Sigmoid colon (tissue), 7 donors: ENCODE results near the gene PCMT1. TPM values are rescaled to one million over a fixed set of nuclear protein-coding genes. Genes with fewer than 3 reads are reported as not detected.
A peak's percentile ranks its signal among the peaks of the same experiment; 100 is the strongest.
"Not testable (repeated sequence)": the region's sequence is repeated elsewhere in the genome, so short reads cannot be mapped to it uniquely, and the experiment has no call there.

ENCODE experiments used
- DNase-seq: peaks from one replicate; pipeline ENCODE4 v3.0.0-alpha.2; 2019
- H3K27ac ChIP-seq, 4 donors: fragments of 200-600 bp; sonication (generic); one replicate each; pipeline ENCODE4 v1.5.1; 2016 to 2019; ENCODE audit warnings: mild to moderate bottlenecking in 1 of 4
- H3K27me3 ChIP-seq, 3 donors: fragments of 200-600 bp; sonication (generic); one replicate each; pipeline ENCODE4 v1.5.1; 2019; ENCODE audit warnings: mild to moderate bottlenecking in 1 of 3
- H3K36me3 ChIP-seq, 4 donors: fragments of 200-600 bp; sonication (generic); one replicate each; pipeline ENCODE4 v1.5.1; 2016 to 2019
- H3K4me1 ChIP-seq, 4 donors: fragments of 200-600 bp; sonication (generic); one replicate each; pipeline ENCODE4 v1.5.1; 2017 to 2019
- H3K4me3 ChIP-seq, 4 donors: fragments of 200-600 bp; sonication (generic); one replicate each; pipeline ENCODE4 v1.5.1; 2017 to 2019; ENCODE audit warnings: mild to moderate bottlenecking in 2 of 4, moderate library complexity in 1 of 4
- H3K9me3 ChIP-seq, 4 donors: fragments of 200-600 bp in 3 of 4; sonication (generic) in 3 of 4; one replicate each; pipeline versions ENCODE4 v1.5.1 to v1.6.1; 2013 to 2019
- EP300 ChIP-seq, 4 donors: sonication (generic); formaldehyde crosslinking; IDR thresholded peaks; one replicate each; pipeline ENCODE4 v1.6.1; 2017; ENCODE audit warnings: antibody characterized with exemption in 4 of 4
- POLR2A ChIP-seq, 2 donors: fragments of 450-650 bp; IDR thresholded peaks; one replicate each; pipeline ENCODE4 v1.6.1; 2016; ENCODE audit warnings: antibody characterized with exemption in 2 of 2, mild to moderate bottlenecking in 2 of 2, moderate library complexity in 2 of 2
- POLR2AphosphoS5 ChIP-seq, 4 donors: sonication (generic); formaldehyde crosslinking; IDR thresholded peaks; one replicate each; pipeline ENCODE4 v1.6.1; 2017; ENCODE audit warnings: antibody characterized with exemption in 4 of 4
- WGBS, 2 donors: extraction: QIAGEN DNeasy Blood & Tissue Kit; methylation state at CpG; one replicate each; pipeline ENCODE4 v1.1.7; 2013; 5-methylcytosine and 5-hydroxymethylcytosine counted together
- intact Hi-C: fragments of 100-400 bp; cut with DNase I; formaldehyde crosslinking; loops from one replicate; pipeline ENCODE4 v1.15.1; 2023
- polyA plus RNA-seq, 3 donors: library from polyadenylated mRNA; stranded (reverse); fragments of 200-250 nt; gene quantifications; one replicate each; pipeline ENCODE4 v1.2.3, GENCODE V29; 2013
- total RNA-seq, 4 donors: library from RNA; depleted of rRNA; stranded (reverse); fragments of >200 nt; gene quantifications; one replicate each; pipeline ENCODE4 v1.1.0, GENCODE V29; 2016
- TF ChIP-seq, protein P1 (sequence below), 4 experiments: fragments of 450-650 bp in 3 of 4; fragments of 200-600 bp in 1 of 4; IDR thresholded peaks; one replicate each; pipeline ENCODE4 v1.5.1; 2016 to 2019; ENCODE audit warnings: antibody characterized with exemption in 4 of 4, mild to moderate bottlenecking in 3 of 4, moderate library complexity in 2 of 4
- donor health status: healthy with polysubstance abuse.
- donor health status: Bipolar disorder and iron deficiency.
- donor health status: healthy.

PCMT1 gene
- total and polyA plus RNA-seq, 7 donors, result 33.0 to 117 (median 74.0) TPM

DNA sequence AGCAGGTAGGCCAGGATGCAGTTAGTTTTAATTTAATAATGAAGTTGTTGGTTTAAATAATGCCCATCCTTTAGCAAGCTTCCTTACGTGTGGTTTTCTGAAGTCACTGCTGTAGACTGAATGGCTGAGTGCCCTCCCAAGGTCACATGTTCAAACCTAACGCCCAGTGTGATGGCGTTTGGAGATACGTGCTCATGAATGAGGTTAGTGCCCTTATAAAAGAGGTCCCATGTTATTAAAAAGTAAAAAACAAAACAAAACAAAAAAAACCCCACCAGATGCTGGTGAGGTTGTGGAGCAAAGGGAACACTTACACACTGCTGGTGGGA lies 98.4 kb downstream of the PCMT1 start:
- intact Hi-C loops, result no loop called here
- Histone ChIP-seq H3K27me3 (no peaks in the 10 kb centered on the region), H3K36me3 (peaks cover 0 to under 1% (median 0%) of the 10 kb centered on the region in 4 donors), H3K4me3 (no peak overlapping the region), H3K27ac (peak overlapping the region in 3 of 4 donors; percentile 65 to 82 (median 68)), H3K9me3 (no peaks in the 10 kb centered on the region), H3K4me1 (peaks cover 0 to 25% (median 21%) of the 10 kb centered on the region in 4 donors)
- 49 to 71% methylated on average over 4 of the region's 4 CpGs for WGBS, 2 donors
- TF ChIP-seq POLR2A (IDR thresholded peaks at IDR 0.05) (no peak), POLR2AphosphoS5 (IDR thresholded peaks at IDR 0.05) (no peak), EP300 (IDR thresholded peaks at IDR 0.05) (no peak)
- TF ChIP-seq, protein P1, sequence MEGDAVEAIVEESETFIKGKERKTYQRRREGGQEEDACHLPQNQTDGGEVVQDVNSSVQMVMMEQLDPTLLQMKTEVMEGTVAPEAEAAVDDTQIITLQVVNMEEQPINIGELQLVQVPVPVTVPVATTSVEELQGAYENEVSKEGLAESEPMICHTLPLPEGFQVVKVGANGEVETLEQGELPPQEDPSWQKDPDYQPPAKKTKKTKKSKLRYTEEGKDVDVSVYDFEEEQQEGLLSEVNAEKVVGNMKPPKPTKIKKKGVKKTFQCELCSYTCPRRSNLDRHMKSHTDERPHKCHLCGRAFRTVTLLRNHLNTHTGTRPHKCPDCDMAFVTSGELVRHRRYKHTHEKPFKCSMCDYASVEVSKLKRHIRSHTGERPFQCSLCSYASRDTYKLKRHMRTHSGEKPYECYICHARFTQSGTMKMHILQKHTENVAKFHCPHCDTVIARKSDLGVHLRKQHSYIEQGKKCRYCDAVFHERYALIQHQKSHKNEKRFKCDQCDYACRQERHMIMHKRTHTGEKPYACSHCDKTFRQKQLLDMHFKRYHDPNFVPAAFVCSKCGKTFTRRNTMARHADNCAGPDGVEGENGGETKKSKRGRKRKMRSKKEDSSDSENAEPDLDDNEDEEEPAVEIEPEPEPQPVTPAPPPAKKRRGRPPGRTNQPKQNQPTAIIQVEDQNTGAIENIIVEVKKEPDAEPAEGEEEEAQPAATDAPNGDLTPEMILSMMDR (IDR thresholded peaks at IDR 0.05), result no peak
- DNase-seq, result no peak

DNA sequence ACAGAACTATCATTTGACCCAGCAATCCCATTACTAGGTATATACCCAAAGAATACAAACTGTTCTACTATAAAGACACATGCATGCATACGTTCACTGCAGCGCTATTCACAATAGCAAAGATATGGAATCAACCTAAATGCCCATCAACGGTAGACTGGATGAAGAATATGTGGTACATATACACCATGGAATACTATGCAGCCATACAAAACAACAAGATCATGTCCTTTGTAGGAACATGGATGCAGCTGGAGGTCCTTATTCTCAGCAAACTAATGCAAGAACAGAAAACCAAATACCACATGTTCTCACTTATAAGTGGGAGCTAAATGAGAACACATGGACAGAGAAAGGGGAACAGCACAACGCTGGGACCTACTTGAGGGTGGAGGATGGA lies 98.8 kb downstream of the PCMT1 start:
- H3K27me3 ChIP-seq, H3K9me3 ChIP-seq, H3K4me3 ChIP-seq, H3K36me3 ChIP-seq, intact Hi-C loops, DNase-seq: not testable (repeated sequence)
- 70 to 80% methylated on average over 4 of the region's 4 CpGs for WGBS, 2 donors
- Histone ChIP-seq H3K4me1 (peaks cover 0 to 25% (median 21%) of the 10 kb centered on the region in 4 donors), H3K27ac (peak overlapping the region in 1 of 4 donors; percentile 82)

DNA sequence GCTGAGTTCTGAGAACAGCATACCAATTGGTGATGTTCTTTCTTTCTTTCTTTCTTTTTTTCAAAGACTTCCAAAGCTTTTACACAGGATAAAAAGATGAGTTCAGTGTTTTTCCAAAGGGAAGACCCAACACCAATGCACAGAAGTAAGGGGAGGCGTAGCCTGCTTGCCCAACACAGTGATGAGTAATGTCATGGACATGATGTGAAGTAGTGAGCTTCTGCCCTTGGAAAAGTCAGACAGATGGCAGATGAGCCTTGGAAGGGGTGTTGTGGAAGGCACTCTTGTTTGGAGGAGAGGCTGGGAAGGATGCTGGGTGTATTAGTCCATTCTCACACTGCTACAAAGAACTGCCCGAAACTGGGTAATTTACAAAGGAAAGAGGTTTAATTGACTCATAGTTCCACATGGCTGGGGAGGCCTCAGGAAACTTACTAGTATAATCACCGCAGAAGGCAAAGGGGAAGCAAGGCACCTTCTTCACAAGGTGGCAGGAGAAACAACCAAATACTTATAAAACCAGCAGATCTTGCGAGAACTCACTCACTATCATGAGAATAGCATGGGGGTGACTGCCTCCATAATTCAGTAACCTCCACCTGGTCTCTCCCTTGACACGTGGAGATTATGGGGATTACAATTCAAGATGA lies 102.0 kb downstream of the PCMT1 start:
- Histone ChIP-seq H3K9me3 (no peaks in the 10 kb centered on the region), H3K27me3 (no peaks in the 10 kb centered on the region), H3K4me3 (no peak overlapping the region), H3K36me3 (no peaks in the 10 kb centered on the region), H3K27ac (no peak overlapping the region), H3K4me1 (peaks cover 0 to 25% (median 14%) of the 10 kb centered on the region in 4 donors)
- no peak for DNase-seq
- 73 to 78% methylated on average over 5 of the region's 5 CpGs for WGBS, 2 donors
- intact Hi-C loops, result no loop called here
- TF ChIP-seq POLR2A (IDR thresholded peaks at IDR 0.05) (no peak), EP300 (IDR thresholded peaks at IDR 0.05) (no peak), POLR2AphosphoS5 (IDR thresholded peaks at IDR 0.05) (no peak)
- TF ChIP-seq, protein P1 (IDR thresholded peaks at IDR 0.05), result no peak

DNA sequence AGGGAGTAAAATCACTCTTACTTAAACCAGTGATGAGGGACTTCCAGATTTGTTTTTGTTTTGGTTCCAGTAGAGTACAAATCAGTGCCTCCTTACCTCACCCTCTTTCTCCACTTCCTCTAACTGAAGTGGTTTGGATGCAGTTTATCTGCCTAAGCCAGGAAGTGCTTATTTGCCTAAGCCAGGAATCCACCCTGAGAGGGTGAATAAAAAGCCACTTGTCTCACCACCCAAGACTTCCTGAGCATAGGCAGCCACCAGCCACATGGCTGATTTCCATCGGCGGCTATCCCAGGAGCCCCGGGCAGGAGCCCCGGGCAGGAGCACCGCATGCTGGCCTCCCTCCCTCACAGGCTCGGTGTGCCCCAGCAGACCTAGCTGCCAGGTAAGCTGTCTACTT lies 102.6 kb downstream of the PCMT1 start:
- Histone ChIP-seq H3K9me3 (no peaks in the 10 kb centered on the region), H3K27me3 (no peaks in the 10 kb centered on the region), H3K27ac (no peak overlapping the region), H3K36me3 (no peaks in the 10 kb centered on the region), H3K4me3 (no peak overlapping the region), H3K4me1 (peaks cover 0 to 19% (median 8%) of the 10 kb centered on the region in 4 donors)
- intact Hi-C loops, result no loop called here
- TF ChIP-seq POLR2AphosphoS5 (IDR thresholded peaks at IDR 0.05) (no peak), POLR2A (IDR thresholded peaks at IDR 0.05) (no peak), EP300 (IDR thresholded peaks at IDR 0.05) (no peak)
- TF ChIP-seq, protein P1 (IDR thresholded peaks at IDR 0.05), result no peak
- WGBS, 2 donors, result 22 to 25% methylated on average over 6 of the region's 6 CpGs
- no peak for DNase-seq

DNA sequence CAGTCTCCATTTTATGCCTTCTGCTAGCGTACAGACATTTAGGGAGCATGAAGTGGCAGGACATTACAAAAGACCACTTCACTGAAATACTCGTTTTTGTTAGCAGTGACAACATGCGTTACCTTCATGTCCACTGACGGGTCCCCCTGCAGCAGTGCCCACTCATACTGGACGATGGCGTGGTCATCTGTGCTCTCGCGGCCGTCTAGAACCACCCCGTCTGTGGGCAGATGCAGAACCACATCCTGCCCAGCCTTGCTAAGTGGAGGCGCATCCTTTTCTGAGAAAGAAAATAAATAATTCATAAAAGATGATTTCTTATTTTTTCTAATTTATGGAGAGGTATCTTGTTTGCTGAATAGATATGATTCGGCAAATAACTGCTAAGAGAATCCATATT lies 103.3 kb downstream of the PCMT1 start:
- H3K9me3 ChIP-seq, result no peaks in the 10 kb centered on the region
- no peaks in the 10 kb centered on the region for H3K36me3 ChIP-seq
- H3K4me1 ChIP-seq, result peaks cover 0 to 13% (median 5%) of the 10 kb centered on the region in 4 donors
- WGBS, 2 donors, result 74 to 91% methylated on average over 12 of the region's 12 CpGs
- no peak for TF ChIP-seq EP300 (IDR thresholded peaks at IDR 0.05)
- TF ChIP-seq, protein P1 (IDR thresholded peaks at IDR 0.05), result no peak
- TF ChIP-seq POLR2AphosphoS5 (IDR thresholded peaks at IDR 0.05), result no peak
- no peak for TF ChIP-seq POLR2A (IDR thresholded peaks at IDR 0.05)
- intact Hi-C loops, result no loop called here
- no peak overlapping the region for H3K27ac ChIP-seq
- H3K27me3 ChIP-seq, result no peaks in the 10 kb centered on the region
- DNase-seq, result no peak
- no peak overlapping the region for H3K4me3 ChIP-seq

DNA sequence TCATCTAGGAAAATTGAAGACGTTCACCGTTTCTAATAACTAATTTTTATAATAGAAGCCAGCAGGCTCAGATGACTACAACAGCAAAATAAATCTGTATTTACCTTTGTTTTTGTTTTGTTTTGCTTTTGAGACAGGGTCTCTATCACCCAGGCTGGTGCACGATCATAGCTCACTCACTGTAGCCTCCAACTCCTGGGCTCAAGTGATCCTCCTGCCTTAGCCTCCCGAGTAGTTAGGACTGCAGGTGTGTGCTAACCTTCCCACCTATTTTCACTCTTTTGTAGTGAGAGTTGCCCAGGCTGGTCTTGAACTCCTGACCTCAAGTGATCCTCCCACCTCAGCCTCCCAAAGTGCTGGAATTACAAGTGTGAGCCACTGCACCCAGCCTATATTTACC lies 104.5 kb downstream of the PCMT1 start:
- H3K27ac ChIP-seq, H3K36me3 ChIP-seq, H3K27me3 ChIP-seq, DNase-seq, H3K9me3 ChIP-seq, H3K4me3 ChIP-seq, intact Hi-C loops: not testable (repeated sequence)
- 93 to 94% methylated on average over 4 of the region's 4 CpGs for WGBS, 2 donors
- H3K4me1 ChIP-seq, result peaks cover 0 to 11% (median 5%) of the 10 kb centered on the region in 4 donors
